Central memory CD4-positive, alpha-beta T cell (primary cell): ENCODE results near the gene ZFYVE21.

Experiments used
- DNase-seq: peaks from one replicate; pipeline ENCODE4 v3.0.0; 2022

The ZFYVE21 gene

DNA sequence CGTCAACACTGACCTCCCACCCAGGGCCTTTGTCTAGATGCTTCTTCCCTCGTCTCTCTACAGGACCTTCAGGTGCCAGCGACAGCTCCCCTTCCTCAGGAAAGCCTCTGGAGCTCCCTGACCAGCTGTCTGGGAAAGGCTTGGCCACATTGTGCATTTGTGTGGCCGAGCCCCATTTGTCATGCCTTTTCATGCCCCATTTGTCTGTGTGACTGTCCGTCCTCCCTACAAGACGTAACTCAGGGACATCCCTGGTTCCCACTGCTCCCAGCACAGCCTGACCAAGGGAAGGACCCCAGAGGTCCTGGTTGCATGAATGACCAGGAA is 23.8 kb downstream of the ZFYVE21 start:
- DNase-seq: no peak

GRCh38 chr14:103739793-103740501 is 24.3 kb downstream of the ZFYVE21 start:
- no peak for DNase-seq

DNA sequence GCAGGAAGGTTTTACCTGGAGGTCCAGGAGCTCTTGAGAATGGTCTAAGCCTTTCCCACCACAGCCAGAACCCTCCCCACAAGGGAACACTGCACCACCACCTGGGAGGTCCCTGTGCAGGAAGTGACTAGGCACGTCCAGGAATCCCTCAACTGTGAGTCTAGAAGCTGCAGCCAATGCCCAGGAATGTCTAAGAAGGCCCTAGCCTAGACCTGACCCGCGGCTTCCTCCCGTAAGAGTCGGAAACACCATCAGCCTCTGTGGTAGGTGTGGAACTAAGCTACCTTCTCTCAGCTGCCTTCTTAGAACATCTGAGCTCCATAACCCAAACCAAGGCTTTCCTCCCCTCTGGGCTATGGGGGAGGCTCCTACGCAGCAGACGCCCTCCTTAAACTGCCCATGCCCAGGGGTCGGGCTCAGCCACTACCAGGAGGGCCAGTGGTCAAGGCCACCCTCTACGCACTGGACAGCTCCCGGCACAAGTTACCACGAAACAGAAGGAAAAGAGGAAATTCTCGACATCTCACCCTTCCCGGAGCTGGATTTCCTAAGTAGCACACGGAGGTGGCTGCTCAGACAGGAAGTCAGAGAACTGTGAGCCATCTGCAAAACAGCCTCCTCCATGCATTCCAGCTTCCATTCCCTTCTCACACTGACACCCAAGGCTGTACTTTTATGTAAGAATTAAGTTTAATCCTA is 25.5 kb downstream of the ZFYVE21 start:
- DNase-seq: no peak

GRCh38 chr14:103741876-103742275 is 26.3 kb downstream of the ZFYVE21 start:
- DNase-seq: no peak

DNA sequence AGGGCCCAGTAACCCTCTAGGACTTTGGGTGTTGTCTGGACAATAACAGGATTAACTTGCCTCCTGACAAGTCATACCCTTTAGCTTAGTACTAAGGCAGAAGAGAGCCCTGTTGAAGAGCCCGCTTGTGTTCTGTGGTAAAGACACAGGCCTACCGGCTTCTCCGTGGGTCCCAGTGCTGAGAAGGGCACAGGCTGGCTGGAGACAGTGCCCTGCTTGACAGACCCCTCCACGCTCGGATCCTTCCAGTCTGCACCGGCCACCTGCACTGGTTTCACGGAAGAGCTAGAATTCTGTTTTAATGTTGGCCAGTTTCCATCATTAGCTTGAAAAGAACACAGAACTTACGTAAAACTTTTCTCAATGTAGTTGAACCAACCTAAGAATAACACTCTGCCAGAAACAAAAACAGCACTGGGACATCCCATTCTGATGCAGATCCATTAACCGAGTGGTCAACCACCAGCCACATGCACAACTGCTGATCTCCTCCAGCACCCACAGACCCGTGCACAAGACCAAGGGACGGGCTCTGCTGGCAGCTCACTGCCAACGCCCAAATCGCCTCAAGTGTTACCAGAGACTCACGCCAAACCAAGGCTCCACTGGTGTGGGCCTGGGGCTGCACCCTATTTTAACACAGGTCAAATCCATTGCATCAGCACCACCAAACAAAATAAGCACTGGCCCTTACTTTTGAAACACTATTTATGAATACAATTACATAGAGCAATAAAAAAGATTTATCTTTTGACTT is 27.1 kb downstream of the ZFYVE21 start:
- no peak for DNase-seq

DNA sequence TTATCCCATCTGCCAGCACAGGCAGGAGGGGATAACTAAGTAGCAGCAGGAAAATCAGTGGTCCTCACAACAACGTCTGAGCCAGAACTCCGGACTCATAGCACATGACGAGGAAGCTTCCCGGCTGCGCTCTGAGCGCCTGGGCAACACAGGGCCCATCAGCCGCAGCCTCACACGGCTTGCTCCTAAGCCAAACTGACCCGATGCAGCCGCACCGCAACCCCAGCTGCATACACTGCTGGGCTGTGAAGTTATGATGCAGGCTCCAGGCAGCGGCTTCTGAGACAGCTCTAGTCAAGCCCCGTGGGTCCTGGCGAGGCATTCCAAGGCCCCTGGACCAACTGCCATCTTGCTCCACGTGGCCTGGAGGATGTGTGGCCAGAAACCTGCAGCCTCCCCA is 28.1 kb downstream of the ZFYVE21 start:
- DNase-seq: no peak

DNA sequence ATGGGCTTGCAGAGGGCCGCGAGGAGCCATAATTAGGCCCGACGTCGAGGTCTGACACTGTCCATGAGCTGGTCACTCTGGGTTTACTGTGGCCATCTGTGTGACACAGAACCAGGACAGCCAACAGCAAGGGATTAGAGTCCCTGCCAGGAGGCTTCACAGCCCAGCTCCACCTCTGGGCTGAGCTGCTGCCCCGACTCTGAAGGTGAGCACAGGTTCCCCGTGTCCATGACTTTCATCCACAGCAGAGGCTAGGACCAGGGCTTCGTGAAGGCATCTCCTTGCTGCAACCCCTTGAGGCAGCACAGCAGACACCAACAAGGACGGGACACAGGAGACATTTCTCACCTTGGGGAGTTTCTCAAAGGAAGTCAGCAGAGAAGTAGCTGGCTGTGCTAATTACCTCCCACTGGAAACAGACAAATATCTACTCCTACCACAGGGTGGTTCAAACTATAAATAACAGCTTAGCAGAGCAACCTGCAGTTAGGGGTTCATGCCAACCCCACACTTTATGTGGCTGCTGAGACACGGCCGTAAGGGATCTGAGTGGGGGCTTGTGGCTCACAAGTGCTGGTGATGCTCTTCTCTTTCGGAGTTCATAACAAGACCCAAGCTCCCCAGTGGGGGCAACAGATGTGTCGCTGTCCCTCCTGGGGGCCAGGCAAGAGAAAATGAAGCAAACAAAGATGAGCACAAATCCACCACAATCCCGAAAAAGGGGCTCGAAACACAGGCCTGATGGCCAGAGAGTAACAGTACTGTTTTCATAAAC is 29.2 kb downstream of the ZFYVE21 start:
- DNase-seq: no peak

DNA sequence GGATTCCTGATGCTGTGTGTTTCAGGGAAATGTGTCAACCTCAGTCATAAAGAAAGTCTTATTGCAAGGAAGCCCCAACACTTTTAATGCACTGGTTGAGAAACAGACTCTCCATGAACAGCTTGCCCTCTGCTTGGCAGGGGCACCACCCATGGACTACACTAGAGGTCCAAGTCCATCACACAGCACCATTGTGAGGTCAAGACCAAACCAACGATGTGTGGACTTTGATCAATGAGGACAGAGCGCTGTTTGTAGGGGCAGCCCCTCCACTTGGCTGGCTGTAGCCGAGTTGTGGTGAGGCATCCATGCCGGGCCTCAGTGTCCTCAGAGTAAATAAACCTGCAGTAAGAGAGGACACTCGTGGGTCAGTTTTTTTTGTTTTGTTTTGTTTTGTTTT is 29.8 kb downstream of the ZFYVE21 start:
- DNase-seq: no peak

- DNase-seq: no peak
Observed at GRCh38 chr14:103746701-103747100, 31.1 kb downstream of the ZFYVE21 start.

DNA sequence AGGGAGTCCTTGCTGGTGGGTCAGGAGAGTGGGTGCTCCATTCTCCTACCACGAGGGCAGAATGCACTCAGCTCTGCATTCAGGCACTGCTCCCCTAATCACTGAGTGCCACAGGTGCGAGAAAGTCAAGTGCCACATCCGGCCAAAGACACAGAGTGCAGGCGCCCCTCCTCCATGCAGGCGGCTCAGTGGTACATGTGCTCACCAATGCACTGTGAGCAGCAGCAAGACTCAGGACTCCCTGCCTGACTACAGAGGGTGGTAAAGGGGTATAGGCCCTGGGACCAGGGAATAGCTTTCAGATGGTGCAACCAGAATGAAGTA is 32.9 kb downstream of the ZFYVE21 start:
- DNase-seq: peak; percentile 22

DNA sequence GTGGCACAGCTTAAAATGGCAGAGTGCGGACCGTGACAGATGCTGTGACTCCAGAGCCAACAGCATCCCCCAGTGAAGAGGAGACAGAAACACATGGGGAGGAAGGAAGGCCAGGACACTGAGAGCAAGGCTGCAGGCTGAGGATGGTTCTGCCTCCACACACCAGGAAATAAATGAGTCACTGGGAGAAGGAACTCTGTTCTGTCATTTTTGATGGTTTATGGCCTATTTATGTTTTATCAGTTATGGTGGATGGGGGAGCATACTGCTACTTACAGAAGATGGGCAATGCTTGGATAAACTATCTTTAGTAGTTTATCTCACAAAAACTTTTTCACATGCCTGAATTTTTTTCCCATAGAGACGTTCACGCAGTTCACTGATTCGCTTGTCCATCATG is 33.8 kb downstream of the ZFYVE21 start:
- no peak for DNase-seq

- no peak for DNase-seq
Observed at GRCh38 chr14:103749860-103750259, 34.2 kb downstream of the ZFYVE21 start.

DNA sequence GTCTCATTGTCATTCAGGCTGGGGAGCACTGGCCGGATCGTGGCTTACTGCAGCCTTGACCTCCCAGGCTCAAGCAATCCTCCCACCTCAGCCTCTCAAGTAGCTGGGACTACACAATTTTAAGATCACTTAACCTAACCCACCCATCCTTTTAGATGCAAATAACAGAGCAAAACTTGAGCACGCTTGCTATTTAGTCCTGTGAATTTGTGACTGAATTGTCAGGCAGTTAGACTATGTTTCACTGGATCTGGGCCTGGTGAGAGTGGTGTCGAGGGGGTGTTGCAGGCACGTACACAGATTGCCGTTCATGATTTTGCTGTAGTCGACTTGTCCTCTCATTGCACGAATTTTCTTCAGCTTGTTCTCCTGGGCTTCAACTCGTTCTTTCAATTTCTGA is 38.2 kb downstream of the ZFYVE21 start:
- DNase-seq: no peak

GRCh38 chr14:103755060-103755459 is 39.5 kb downstream of the ZFYVE21 start:
- no peak for DNase-seq

DNA sequence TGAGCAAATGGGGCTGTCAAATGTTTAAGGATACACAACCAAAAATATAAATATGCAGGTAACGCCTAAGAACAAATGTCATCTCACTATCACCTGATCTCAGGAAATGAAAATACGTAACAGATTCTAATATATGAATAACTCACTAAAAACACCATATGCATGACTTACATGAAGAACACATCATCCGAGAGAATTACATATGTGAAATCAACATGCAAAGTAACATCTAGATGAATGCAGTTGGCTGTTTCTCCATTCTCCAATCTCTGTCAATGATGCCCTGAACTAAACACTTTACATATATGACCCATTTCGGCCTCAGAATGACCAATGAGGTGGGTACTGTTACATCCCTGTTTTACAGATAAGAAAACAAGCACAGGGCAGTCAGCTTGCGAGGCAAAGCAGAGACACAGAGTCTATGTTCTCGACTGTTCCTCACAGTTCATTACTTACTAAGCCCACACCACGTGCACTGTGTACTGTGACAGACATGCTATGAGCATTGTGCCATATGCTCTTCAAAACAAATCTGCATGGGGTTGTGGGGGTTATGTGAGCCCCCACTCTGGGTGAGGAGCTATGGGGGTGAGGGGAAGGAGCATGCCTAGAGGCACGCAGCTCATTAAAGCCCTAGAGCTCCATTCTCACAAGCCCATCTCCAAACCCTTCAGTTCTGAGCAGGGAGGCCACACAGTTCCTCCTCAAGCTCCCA is 42.6 kb downstream of the ZFYVE21 start:
- no peak for DNase-seq

GRCh38 chr14:103762036-103762435 is 46.4 kb downstream of the ZFYVE21 start:
- no peak for DNase-seq

GRCh38 chr14:103762541-103762940 is 46.9 kb downstream of the ZFYVE21 start:
- no peak for DNase-seq

- DNase-seq: no peak
Observed at GRCh38 chr14:103763730-103764488, 48.3 kb downstream of the ZFYVE21 start.

DNA sequence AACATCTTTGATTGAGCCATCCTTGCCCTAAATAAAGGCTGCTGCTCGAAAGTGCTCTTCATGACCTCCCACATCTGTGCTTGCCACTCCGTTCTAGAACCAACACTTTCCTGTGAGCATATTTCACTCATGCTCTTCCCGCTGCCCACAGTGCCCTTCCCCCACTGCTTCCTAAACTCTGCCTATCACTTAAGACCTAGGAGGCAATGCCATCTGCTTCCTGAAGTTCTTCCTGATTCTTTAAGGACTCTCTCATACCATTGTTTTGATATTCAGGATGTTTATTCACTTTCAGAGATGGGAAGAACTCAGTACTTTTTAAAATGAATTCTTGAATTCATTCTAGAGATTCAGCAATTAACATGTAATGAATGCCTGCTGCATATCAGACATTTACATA is 49.9 kb downstream of the ZFYVE21 start:
- DNase-seq: no peak

DNA sequence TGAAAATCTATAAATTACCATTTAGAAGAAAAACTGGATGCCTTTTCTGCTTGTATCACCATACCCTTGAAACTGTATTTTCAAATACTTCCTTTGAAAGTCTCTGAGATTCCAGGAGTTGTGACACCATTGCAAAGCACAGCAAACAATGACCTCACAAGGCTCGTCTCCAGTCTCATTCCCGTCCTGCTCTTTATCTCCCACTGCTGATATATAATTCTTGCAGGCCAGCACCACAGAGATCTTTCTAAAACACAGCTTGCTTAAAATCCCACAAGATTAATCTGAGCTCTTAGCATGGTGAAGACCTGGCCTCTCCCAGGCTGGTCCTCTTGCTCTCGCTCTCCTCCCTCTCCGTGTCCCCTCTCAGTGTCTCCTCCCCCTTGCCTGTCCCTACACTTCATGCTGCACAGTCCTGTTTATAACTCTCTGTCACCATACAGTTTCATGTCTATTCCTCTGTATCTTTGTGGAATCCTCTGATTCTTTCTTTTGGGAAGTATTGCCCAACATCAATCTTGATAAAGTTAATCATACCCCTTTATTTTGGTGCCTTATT is 51.8 kb downstream of the ZFYVE21 start:
- no peak for DNase-seq

GRCh38 chr14:103770500-103770899 is 54.9 kb downstream of the ZFYVE21 start:
- no peak for DNase-seq

DNA sequence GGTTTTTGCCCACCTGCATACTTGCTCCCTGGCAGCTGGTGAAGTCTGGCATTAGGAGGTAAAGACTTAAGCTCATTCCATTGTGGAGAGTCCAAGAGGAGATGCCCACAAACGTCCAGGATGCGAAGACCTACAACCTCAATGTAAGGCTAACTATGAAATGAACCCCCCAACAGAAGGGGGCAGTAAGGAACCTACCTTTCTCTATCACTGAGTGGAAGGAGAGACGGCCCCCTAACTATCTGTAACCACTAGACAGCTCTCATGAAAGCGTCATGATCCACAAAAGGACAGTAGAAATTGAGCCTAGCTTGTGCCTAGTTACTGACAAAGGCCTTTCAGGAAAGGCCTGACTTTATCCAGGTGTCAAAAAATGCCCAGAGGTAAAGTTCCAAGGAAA is 55.3 kb downstream of the ZFYVE21 start:
- DNase-seq: no peak
